ENCODE measurements around the gene NUMB.

The NUMB gene

GRCh38 chr14:73269729-73270531 lies 188.4 kb downstream of the NUMB start:
- no peak for DNase-seq (ENCODE audit: low read depth)
- in situ Hi-C loops (cut with HindIII; ENCODE audit: low sequenced_read_pairs), result loop anchor here (10.0 kb wide), 2 partner anchors 65 to 85 kb away; no protein-coding TSS in a partner anchor
- H3K4me3 ChIP-seq (ENCODE audit: low read depth, low read length), result peak overlapping the region; percentile 26
- no peak for TF ChIP-seq CTCF (IDR thresholded peaks at IDR 0.05; ENCODE audit: low read depth, low read length, missing control alignments)

- in situ Hi-C loops (cut with HindIII; ENCODE audit: low sequenced_read_pairs), result no loop called here
- no peak for TF ChIP-seq CTCF (IDR thresholded peaks at IDR 0.05; ENCODE audit: low read depth, low read length, missing control alignments)
Observed at GRCh38 chr14:73267474-73267873, 190.9 kb downstream of the NUMB start.

GRCh38 chr14:73266317-73266716 lies 192.0 kb downstream of the NUMB start:
- H3K4me3 ChIP-seq (ENCODE audit: low read depth, low read length), result no peak overlapping the region
- DNase-seq (ENCODE audit: low read depth), result no peak
- in situ Hi-C loops (cut with HindIII; ENCODE audit: low sequenced_read_pairs), result no loop called here
- TF ChIP-seq CTCF (IDR thresholded peaks at IDR 0.05; ENCODE audit: low read depth, low read length, missing control alignments), result no peak

More at GRCh38 chr14:73267474-73267873, 190.9 kb downstream of the NUMB start:
- DNase-seq (ENCODE audit: low read depth), result no peak
- H3K4me3 ChIP-seq (ENCODE audit: low read depth, low read length), result no peak overlapping the region

- TF ChIP-seq CTCF (IDR thresholded peaks at IDR 0.05; ENCODE audit: low read depth, low read length, missing control alignments), result no peak
- in situ Hi-C loops (cut with HindIII; ENCODE audit: low sequenced_read_pairs), result no loop called here
- H3K4me3 ChIP-seq (ENCODE audit: low read depth, low read length), result no peak overlapping the region
- no peak for DNase-seq (ENCODE audit: low read depth)
Observed at GRCh38 chr14:73265721-73266046, 192.7 kb downstream of the NUMB start.

- in situ Hi-C loops (cut with HindIII; ENCODE audit: low sequenced_read_pairs), result no loop called here
- no peak for DNase-seq (ENCODE audit: low read depth)
- no peak overlapping the region for H3K4me3 ChIP-seq (ENCODE audit: low read depth, low read length)
- TF ChIP-seq CTCF (IDR thresholded peaks at IDR 0.05; ENCODE audit: low read depth, low read length, missing control alignments), result no peak
Observed at GRCh38 chr14:73264885-73265720, 193.2 kb downstream of the NUMB start.

GRCh38 chr14:73264080-73264884 lies 194.1 kb downstream of the NUMB start:
- TF ChIP-seq CTCF (IDR thresholded peaks at IDR 0.05; ENCODE audit: low read depth, low read length, missing control alignments), result no peak
- H3K4me3 ChIP-seq (ENCODE audit: low read depth, low read length), result no peak overlapping the region
- no peak for DNase-seq (ENCODE audit: low read depth)
- in situ Hi-C loops (cut with HindIII; ENCODE audit: low sequenced_read_pairs), result no loop called here

Measured in astrocyte of the cerebellum (primary cell).